Large intestine (tissue), 3 donors: ENCODE results near the gene RASA2. TPM values are rescaled to one million over a fixed set of nuclear protein-coding genes. Genes with fewer than 3 reads are reported as not detected.
A peak's percentile ranks its signal among the peaks of the same experiment; 100 is the strongest.

Experiments used
- DNase-seq, 2 donors: peaks; one replicate each; pipeline versions ENCODE4 v3.0.0 to v3.0.0-alpha.2; 2013
- H3K27ac ChIP-seq: one replicate; pipeline ENCODE4 v1.5.1; 2013; ENCODE audit warnings: low read length
- H3K27me3 ChIP-seq: 2 replicates; pipeline ENCODE4 v1.6.1; 2013; ENCODE audit warnings: low read length; ENCODE audit not compliant: control insufficient read depth, insufficient read depth
- H3K36me3 ChIP-seq: 2 replicates; pipeline ENCODE4 v1.6.1; 2013; ENCODE audit warnings: low read length; ENCODE audit not compliant: control insufficient read depth, insufficient read depth
- H3K4me1 ChIP-seq: one replicate; pipeline ENCODE4 v1.6.1; 2013; ENCODE audit warnings: low read length; ENCODE audit not compliant: control insufficient read depth, insufficient read depth
- H3K4me3 ChIP-seq: one replicate; pipeline ENCODE4 v1.5.1; 2013; ENCODE audit warnings: low read length
- H3K9me3 ChIP-seq: one replicate; pipeline ENCODE4 v1.6.1; 2013; ENCODE audit warnings: mild to moderate bottlenecking, low read depth, low read length, moderate library complexity; ENCODE audit not compliant: control insufficient read depth
- WGBS: methylation state at CpG from one replicate; pipeline ENCODE4 v1.1.5; 2013; ENCODE audit warnings: low lambda C conversion rate; ENCODE audit not compliant: insufficient coverage; 5-methylcytosine and 5-hydroxymethylcytosine counted together
- polyA plus RNA-seq: library from polyadenylated mRNA; unstranded; fragments of 120-200 nt; gene quantifications from one replicate; pipeline ENCODE4 v1.2.1, GENCODE V29; 2013

The RASA2 gene
- polyA plus RNA-seq, 1 donor: 17.8 TPM

GRCh38 chr3:141446737-141447136 lies 40.1 kb upstream of the RASA2 start:
- H3K27me3 ChIP-seq: no peaks in the 10 kb centered on the region
- no peaks in the 10 kb centered on the region for H3K9me3 ChIP-seq
- peaks cover 48% of the 10 kb centered on the region for H3K36me3 ChIP-seq
- DNase-seq: no peak
- H3K27ac ChIP-seq: no peak overlapping the region
- H3K4me3 ChIP-seq: no peak overlapping the region
- H3K4me1 ChIP-seq: no peaks in the 10 kb centered on the region

DNA sequence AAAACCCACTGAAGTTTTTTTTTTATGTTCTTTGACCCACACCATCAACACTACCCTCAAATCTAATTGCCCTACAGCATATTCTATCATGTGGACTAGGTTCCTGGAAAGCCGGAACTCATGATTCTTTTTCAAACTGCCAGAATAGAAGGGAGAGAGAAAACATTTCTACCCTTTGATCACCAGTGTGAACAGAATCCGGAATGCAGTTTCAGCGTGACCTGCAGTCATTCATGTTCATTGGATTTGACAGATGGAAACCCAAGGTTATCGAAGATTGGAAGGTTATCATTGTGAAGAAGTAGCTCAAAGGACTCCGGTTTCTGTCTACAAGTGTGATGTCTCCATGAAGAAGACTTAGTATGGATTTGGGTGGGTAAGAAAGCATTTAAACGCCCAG lies 39.4 kb upstream of the RASA2 start:
- H3K4me3 ChIP-seq: no peak overlapping the region
- peaks cover 43% of the 10 kb centered on the region for H3K36me3 ChIP-seq
- no peak for DNase-seq
- H3K4me1 ChIP-seq: no peaks in the 10 kb centered on the region
- no peaks in the 10 kb centered on the region for H3K9me3 ChIP-seq
- no peak overlapping the region for H3K27ac ChIP-seq
- WGBS: no CpG with 5 or more reads among the region's 6 CpGs
- no peaks in the 10 kb centered on the region for H3K27me3 ChIP-seq

GRCh38 chr3:141448606-141449220 lies 38.1 kb upstream of the RASA2 start:
- Histone ChIP-seq H3K4me3 (no peak overlapping the region), H3K4me1 (no peaks in the 10 kb centered on the region), H3K9me3 (no peaks in the 10 kb centered on the region), H3K27me3 (no peaks in the 10 kb centered on the region), H3K27ac (no peak overlapping the region), H3K36me3 (peaks cover 29% of the 10 kb centered on the region)
- DNase-seq: no peak
- WGBS: no CpG with 5 or more reads among the region's 6 CpGs

DNA sequence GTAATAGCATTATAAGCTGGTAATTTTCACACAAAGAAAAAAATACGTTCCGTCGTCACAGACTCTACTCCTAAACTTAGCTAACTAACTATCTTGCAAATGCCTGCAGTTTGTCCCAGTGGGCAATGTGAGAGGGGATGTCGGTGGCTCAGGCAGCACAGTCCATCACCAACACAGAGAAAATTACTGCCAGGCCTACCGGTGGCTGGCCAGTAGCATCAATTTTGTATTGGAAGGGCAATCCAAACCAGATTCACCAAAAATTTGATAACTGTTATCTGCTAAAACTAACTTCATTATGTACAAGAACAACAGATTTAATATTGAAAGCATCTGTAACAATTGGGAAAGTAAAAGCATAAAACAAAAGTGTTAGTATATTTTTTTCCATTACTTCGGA lies 37.4 kb upstream of the RASA2 start:
- H3K9me3 ChIP-seq: no peaks in the 10 kb centered on the region
- peaks cover 2% of the 10 kb centered on the region for H3K4me1 ChIP-seq
- no peak overlapping the region for H3K27ac ChIP-seq
- peaks cover 22% of the 10 kb centered on the region for H3K36me3 ChIP-seq
- H3K4me3 ChIP-seq: no peak overlapping the region
- no peaks in the 10 kb centered on the region for H3K27me3 ChIP-seq
- no peak for DNase-seq
- WGBS: 92% methylated on average over 1 of the region's 6 CpGs

GRCh38 chr3:141450727-141451375 lies 36.0 kb upstream of the RASA2 start:
- Histone ChIP-seq H3K27ac (no peak overlapping the region), H3K27me3 (no peaks in the 10 kb centered on the region), H3K36me3 (peaks cover 9% of the 10 kb centered on the region), H3K9me3 (no peaks in the 10 kb centered on the region), H3K4me1 (peaks cover 7% of the 10 kb centered on the region), H3K4me3 (no peak overlapping the region)
- no peak for DNase-seq
- no CpG with 5 or more reads among the region's 8 CpGs for WGBS

GRCh38 chr3:141452045-141452444 lies 34.8 kb upstream of the RASA2 start:
- Histone ChIP-seq H3K4me1 (peaks cover 7% of the 10 kb centered on the region), H3K27me3 (no peaks in the 10 kb centered on the region), H3K9me3 (no peaks in the 10 kb centered on the region), H3K27ac (no peak overlapping the region), H3K36me3 (peaks cover 4% of the 10 kb centered on the region), H3K4me3 (no peak overlapping the region)
- DNase-seq: peak in 1 of 2 donors; percentile 61

DNA sequence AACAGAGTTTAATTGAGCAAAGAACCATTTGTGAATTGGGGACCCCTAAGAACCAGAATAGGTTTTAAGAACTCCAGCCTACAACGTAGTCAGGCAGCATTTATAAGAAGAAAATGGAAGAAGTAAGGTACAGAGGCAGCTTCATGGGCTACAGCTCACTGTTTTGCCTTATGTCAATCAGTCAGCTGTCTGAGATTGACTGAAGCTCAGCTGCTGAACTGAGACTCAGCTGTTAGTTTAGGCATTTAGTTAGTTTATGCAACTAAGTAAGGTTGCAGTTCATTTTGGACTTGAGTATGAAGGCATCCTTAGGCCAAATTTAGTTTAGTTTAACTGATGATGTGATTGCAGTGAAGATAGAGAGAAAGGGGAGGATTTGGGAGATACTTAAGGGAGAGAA lies 34.1 kb upstream of the RASA2 start:
- H3K9me3 ChIP-seq: no peaks in the 10 kb centered on the region
- H3K4me3 ChIP-seq: no peak overlapping the region
- no peak overlapping the region for H3K27ac ChIP-seq
- no peaks in the 10 kb centered on the region for H3K27me3 ChIP-seq
- DNase-seq: no peak
- no CpG with 5 or more reads among the region's 1 CpG for WGBS
- H3K36me3 ChIP-seq: no peaks in the 10 kb centered on the region
- peaks cover 9% of the 10 kb centered on the region for H3K4me1 ChIP-seq

DNA sequence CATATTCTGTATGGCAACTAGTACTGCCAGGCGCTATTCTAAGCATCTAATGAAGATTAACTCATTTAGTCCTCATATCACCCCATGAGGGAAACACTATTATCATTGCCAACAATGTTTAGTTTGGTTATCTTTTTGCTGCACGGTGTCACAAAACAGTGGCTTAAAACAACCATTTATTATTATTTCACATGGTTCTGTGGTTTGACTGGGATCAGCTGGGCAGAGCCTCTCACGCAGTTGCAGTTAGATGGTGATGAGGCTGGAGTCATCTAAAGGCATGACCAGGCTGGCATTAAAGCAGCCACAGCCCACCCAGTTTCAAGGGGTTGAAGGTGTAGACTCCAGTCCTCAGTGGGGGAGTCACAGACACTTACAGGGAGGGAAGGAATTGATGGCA lies 32.8 kb upstream of the RASA2 start:
- Histone ChIP-seq H3K36me3 (no peaks in the 10 kb centered on the region), H3K4me3 (no peak overlapping the region), H3K27me3 (no peaks in the 10 kb centered on the region), H3K4me1 (peaks cover 11% of the 10 kb centered on the region), H3K27ac (no peak overlapping the region), H3K9me3 (no peaks in the 10 kb centered on the region)
- no peak for DNase-seq
- WGBS: no CpG with 5 or more reads among the region's 3 CpGs

- no peak overlapping the region for H3K4me3 ChIP-seq
- no peak overlapping the region for H3K27ac ChIP-seq
- DNase-seq: peak; percentile 48 to 51
- H3K36me3 ChIP-seq: no peaks in the 10 kb centered on the region
- peaks cover 11% of the 10 kb centered on the region for H3K4me1 ChIP-seq
- 40% methylated on average over 1 of the region's 20 CpGs for WGBS
- no peaks in the 10 kb centered on the region for H3K9me3 ChIP-seq
- H3K27me3 ChIP-seq: no peaks in the 10 kb centered on the region
Measured at GRCh38 chr3:141454906-141455602, 31.8 kb upstream of the RASA2 start.

GRCh38 chr3:141455603-141456300 lies 31.1 kb upstream of the RASA2 start:
- Histone ChIP-seq H3K9me3 (no peaks in the 10 kb centered on the region), H3K27me3 (no peaks in the 10 kb centered on the region), H3K36me3 (no peaks in the 10 kb centered on the region), H3K4me3 (no peak overlapping the region), H3K4me1 (peaks cover 11% of the 10 kb centered on the region), H3K27ac (no peak overlapping the region)
- WGBS: no CpG with 5 or more reads among the region's 18 CpGs
- no peak for DNase-seq
